Measurements from ENCODE around the gene HOXD1. TPM values are rescaled to one million over a fixed set of nuclear protein-coding genes. Genes with fewer than 3 reads are reported as not detected.

Gene HOXD1
- total RNA-seq, 1 donor = not detected

DNA sequence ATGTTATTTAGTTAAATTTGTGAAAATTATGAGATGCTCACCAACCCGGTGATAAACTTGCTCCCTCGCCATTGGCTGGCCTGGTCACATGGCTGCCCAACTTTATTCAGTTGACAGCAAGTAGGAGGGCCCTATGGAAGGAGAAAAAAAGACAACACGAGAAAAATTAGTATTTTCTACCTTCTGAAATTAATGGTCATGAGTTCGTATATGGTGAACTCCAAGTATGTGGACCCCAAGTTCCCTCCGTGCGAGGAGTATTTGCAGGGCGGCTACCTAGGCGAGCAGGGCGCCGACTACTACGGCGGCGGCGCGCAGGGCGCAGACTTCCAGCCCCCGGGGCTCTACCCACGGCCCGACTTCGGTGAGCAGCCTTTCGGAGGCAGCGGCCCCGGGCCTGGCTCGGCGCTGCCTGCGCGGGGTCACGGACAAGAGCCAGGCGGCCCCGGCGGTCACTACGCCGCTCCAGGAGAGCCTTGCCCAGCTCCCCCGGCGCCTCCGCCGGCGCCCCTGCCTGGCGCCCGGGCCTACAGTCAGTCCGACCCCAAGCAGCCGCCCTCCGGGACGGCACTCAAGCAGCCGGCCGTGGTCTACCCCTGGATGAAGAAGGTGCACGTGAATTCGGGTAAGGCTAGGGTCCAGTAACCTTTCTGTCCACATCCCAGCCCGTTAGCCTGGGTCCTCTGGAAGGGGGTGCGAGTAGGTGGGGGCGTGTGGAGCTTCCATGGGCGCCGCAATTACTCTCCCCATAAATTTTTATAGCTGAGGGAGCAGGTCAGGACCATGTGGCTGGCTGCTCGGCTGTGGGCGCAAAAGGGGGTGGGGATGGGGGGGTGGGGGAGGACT, 36.8 kb upstream of the HOXD1 start, which contains the start of gene HOXD4:
HOXD4 (plus strand) TSS at position 109 of the 846 bp plus-strand sequence; CDS start at position 193, 84 bp downstream.
- H3K4me2 ChIP-seq (ENCODE audit: insufficient read depth, low read length) = no peak within 1 kb of the TSS
- H3K9me3 ChIP-seq (ENCODE audit: low read depth, low read length) = no peaks in the 10 kb centered on the region
- H4K20me1 ChIP-seq (ENCODE audit: insufficient read depth, low read length) = peaks cover 4% of the 10 kb centered on the region
- TF ChIP-seq, protein P1, sequence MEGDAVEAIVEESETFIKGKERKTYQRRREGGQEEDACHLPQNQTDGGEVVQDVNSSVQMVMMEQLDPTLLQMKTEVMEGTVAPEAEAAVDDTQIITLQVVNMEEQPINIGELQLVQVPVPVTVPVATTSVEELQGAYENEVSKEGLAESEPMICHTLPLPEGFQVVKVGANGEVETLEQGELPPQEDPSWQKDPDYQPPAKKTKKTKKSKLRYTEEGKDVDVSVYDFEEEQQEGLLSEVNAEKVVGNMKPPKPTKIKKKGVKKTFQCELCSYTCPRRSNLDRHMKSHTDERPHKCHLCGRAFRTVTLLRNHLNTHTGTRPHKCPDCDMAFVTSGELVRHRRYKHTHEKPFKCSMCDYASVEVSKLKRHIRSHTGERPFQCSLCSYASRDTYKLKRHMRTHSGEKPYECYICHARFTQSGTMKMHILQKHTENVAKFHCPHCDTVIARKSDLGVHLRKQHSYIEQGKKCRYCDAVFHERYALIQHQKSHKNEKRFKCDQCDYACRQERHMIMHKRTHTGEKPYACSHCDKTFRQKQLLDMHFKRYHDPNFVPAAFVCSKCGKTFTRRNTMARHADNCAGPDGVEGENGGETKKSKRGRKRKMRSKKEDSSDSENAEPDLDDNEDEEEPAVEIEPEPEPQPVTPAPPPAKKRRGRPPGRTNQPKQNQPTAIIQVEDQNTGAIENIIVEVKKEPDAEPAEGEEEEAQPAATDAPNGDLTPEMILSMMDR (IDR thresholded peaks at IDR 0.05; ENCODE audit: extremely low read depth, low read depth, low read length) = no peak
- H3K4me3 ChIP-seq (ENCODE audit: insufficient read depth, low read length) = no peak within 1 kb of the TSS
- no peaks in the 10 kb centered on the region for H3K36me3 ChIP-seq (ENCODE audit: insufficient read depth, low read length)
- H3K4me1 ChIP-seq (ENCODE audit: insufficient read depth, low read length) = no peaks in the 10 kb centered on the region
- no peak within 1 kb of the TSS for H3K27ac ChIP-seq (ENCODE audit: low read depth, low read length)
- H3K27me3 ChIP-seq (ENCODE audit: insufficient read depth, low read length) = no peaks in the 10 kb centered on the region
- H3K79me2 ChIP-seq (ENCODE audit: insufficient read depth, low read length) = no peaks in the 10 kb centered on the region
- DNase-seq (ENCODE audit: insufficient read length, low spot score, missing footprints) = no peak
- no peak within 1 kb of the TSS for H2AFZ ChIP-seq (ENCODE audit: low read length)

DNA sequence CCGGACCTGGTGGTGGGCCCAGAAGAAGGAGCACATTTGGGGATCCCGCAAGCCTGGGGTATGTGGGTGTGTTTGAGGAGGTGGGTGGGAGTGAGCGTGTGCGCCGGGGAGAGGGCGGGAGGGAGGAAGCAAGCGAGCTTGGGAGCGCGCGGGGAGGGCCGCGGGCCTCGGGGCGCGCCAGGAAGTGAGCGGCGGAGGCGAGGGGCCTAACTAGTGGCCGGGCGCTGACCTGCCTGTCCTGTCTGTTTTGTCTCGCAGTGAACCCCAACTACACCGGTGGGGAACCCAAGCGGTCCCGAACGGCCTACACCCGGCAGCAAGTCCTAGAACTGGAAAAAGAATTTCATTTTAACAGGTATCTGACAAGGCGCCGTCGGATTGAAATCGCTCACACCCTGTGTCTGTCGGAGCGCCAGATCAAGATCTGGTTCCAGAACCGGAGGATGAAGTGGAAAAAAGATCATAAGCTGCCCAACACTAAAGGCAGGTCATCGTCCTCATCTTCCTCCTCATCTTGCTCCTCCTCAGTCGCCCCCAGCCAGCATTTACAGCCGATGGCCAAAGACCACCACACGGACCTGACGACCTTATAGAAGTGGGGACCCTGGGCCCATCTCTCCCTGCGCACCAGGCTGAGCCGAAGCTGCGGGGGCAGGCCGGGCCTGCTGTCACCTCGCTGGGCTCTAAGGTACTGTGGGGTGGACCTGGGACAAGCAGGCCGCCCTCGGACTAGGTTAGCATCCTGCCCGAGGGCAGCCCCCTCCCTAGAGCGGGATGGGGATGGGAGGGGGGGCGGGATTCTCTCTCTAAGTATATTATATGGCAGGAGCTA, 35.9 kb upstream of the HOXD1 start:
- Histone ChIP-seq H4K20me1 (ENCODE audit: insufficient read depth, low read length) (peaks cover 4% of the 10 kb centered on the region), H3K27ac (ENCODE audit: low read depth, low read length) (no peak overlapping the region), H3K79me2 (ENCODE audit: insufficient read depth, low read length) (no peaks in the 10 kb centered on the region), H3K36me3 (ENCODE audit: insufficient read depth, low read length) (no peaks in the 10 kb centered on the region), H2AFZ (ENCODE audit: low read length) (no peak overlapping the region), H3K27me3 (ENCODE audit: insufficient read depth, low read length) (peaks cover 2% of the 10 kb centered on the region), H3K9me3 (ENCODE audit: low read depth, low read length) (no peaks in the 10 kb centered on the region), H3K4me2 (ENCODE audit: insufficient read depth, low read length) (no peak overlapping the region), H3K4me3 (ENCODE audit: insufficient read depth, low read length) (no peak overlapping the region), H3K4me1 (ENCODE audit: insufficient read depth, low read length) (no peaks in the 10 kb centered on the region)
- TF ChIP-seq, protein P1 (IDR thresholded peaks at IDR 0.05; ENCODE audit: extremely low read depth, low read depth, low read length) = no peak
- no peak for DNase-seq (ENCODE audit: insufficient read length, low spot score, missing footprints)

DNA sequence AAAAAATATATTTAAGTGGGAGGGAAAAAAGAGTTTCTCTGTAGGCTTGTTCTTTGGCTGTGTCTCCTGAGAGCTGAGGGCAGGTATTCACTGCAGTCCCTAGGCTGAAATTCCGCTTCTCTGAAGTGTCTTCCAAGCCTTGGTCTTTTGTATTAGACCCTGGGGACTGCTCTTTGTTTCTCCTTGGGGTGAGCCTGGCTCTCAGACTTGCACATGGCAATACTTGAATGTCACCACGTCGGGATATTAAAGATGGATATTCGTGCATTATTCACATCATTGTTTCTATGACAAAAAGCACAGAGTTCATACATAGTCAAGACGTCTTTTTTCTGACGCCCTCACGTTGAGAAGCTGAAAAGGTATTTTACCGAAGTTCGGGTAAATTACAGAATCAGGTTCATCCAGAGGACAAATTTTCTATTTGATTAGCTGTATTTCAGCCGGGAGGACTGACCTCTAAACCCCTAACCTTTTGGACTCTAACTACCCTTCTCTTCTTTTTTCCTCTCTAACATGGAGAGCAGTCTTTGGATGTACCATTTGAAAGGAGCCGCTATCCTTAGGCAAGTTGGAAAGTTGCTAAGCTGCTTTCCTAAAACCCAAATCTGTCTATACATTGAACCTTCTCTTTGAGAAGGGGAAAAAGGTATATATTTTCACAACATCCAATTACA, 33.8 kb upstream of the HOXD1 start:
- TF ChIP-seq, protein P1 (IDR thresholded peaks at IDR 0.05; ENCODE audit: extremely low read depth, low read depth, low read length) = no peak
- no peaks in the 10 kb centered on the region for H3K4me1 ChIP-seq (ENCODE audit: insufficient read depth, low read length)
- H3K4me3 ChIP-seq (ENCODE audit: insufficient read depth, low read length) = no peak overlapping the region
- H3K27ac ChIP-seq (ENCODE audit: low read depth, low read length) = no peak overlapping the region
- peaks cover 11% of the 10 kb centered on the region for H3K27me3 ChIP-seq (ENCODE audit: insufficient read depth, low read length)
- no peaks in the 10 kb centered on the region for H3K79me2 ChIP-seq (ENCODE audit: insufficient read depth, low read length)
- no peak for DNase-seq (ENCODE audit: insufficient read length, low spot score, missing footprints)
- H3K9me3 ChIP-seq (ENCODE audit: low read depth, low read length) = no peaks in the 10 kb centered on the region
- no peak overlapping the region for H3K4me2 ChIP-seq (ENCODE audit: insufficient read depth, low read length)
- no peaks in the 10 kb centered on the region for H4K20me1 ChIP-seq (ENCODE audit: insufficient read depth, low read length)
- no peaks in the 10 kb centered on the region for H3K36me3 ChIP-seq (ENCODE audit: insufficient read depth, low read length)
- H2AFZ ChIP-seq (ENCODE audit: low read length) = no peak overlapping the region
